Lower lobe of right lung (tissue), 2 donors: ENCODE data around the gene KDM4F. TPM values are rescaled to one million over a fixed set of nuclear protein-coding genes. Genes with fewer than 3 reads are reported as not detected.

ENCODE experiments used
- ATAC-seq, 2 donors: fragments of 200-7000 bp; cut with Tn5 transposase; one replicate each; pipeline ENCODE4 v1.9.1; 2020 to 2022; ENCODE audit warnings: mild to moderate bottlenecking in 2 of 2, moderate library complexity in 2 of 2
- DNase-seq: peaks from one replicate; pipeline ENCODE4 v3.0.0-alpha.2; 2020
- H3K27ac ChIP-seq: fragments of 200-600 bp; one replicate; pipeline ENCODE4 v1.8.0; 2022
- H3K27me3 ChIP-seq: fragments of 200-600 bp; one replicate; pipeline ENCODE4 v1.8.0; 2022; ENCODE audit warnings: low read depth
- H3K36me3 ChIP-seq: fragments of 200-600 bp; one replicate; pipeline ENCODE4 v1.8.0; 2022; ENCODE audit warnings: mild to moderate bottlenecking
- H3K4me1 ChIP-seq: fragments of 200-600 bp; one replicate; pipeline ENCODE4 v1.8.0; 2022
- H3K4me3 ChIP-seq: fragments of 200-600 bp; one replicate; pipeline ENCODE4 v1.8.0; 2022; ENCODE audit warnings: mild to moderate bottlenecking
- H3K9me3 ChIP-seq: fragments of 200-600 bp; one replicate; pipeline ENCODE4 v1.8.0; 2022
- intact Hi-C: fragments of 100-400 bp; cut with DNase I; formaldehyde crosslinking; loops from one replicate; pipeline ENCODE4 v1.11.0; 2022
- total RNA-seq: library from RNA; stranded (reverse); fragmentation: NEBNext Ultra II Directional; extraction: Animal tissue kit (Norgen Biotek cat#: 25700); gene quantifications from one replicate; pipeline ENCODE4 v1.2.1, GENCODE V29; 2021
- TF ChIP-seq, protein P1 (sequence below): fragments of 200-600 bp; IDR thresholded peaks from one replicate; pipeline ENCODE4 v1.8.0; 2022; ENCODE audit warnings: antibody characterized with exemption, mild to moderate bottlenecking
- donor health status: DM: no; HTN: yes; CAD: no; lungs with severe emphysema.

KDM4F gene
- total RNA-seq, 1 donor from 2014 or later: not detected

GRCh38 chr11:95042239-95042638, 7.0 kb upstream of the KDM4F start:
- no peak overlapping the region for H3K4me3 ChIP-seq
- intact Hi-C loops: no loop called here
- H3K36me3 ChIP-seq: no peaks in the 10 kb centered on the region
- H3K9me3 ChIP-seq: no peaks in the 10 kb centered on the region
- no peak for DNase-seq
- no peak overlapping the region for H3K27ac ChIP-seq
- TF ChIP-seq, protein P1, sequence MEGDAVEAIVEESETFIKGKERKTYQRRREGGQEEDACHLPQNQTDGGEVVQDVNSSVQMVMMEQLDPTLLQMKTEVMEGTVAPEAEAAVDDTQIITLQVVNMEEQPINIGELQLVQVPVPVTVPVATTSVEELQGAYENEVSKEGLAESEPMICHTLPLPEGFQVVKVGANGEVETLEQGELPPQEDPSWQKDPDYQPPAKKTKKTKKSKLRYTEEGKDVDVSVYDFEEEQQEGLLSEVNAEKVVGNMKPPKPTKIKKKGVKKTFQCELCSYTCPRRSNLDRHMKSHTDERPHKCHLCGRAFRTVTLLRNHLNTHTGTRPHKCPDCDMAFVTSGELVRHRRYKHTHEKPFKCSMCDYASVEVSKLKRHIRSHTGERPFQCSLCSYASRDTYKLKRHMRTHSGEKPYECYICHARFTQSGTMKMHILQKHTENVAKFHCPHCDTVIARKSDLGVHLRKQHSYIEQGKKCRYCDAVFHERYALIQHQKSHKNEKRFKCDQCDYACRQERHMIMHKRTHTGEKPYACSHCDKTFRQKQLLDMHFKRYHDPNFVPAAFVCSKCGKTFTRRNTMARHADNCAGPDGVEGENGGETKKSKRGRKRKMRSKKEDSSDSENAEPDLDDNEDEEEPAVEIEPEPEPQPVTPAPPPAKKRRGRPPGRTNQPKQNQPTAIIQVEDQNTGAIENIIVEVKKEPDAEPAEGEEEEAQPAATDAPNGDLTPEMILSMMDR: no peak
- H3K4me1 ChIP-seq: no peaks in the 10 kb centered on the region
- peaks cover 7% of the 10 kb centered on the region for H3K27me3 ChIP-seq
- no peak for ATAC-seq

- no peak for DNase-seq
- TF ChIP-seq, protein P1: no peak
- Histone ChIP-seq H3K9me3 (no peaks in the 10 kb centered on the region), H3K4me1 (no peaks in the 10 kb centered on the region), H3K27ac (no peak overlapping the region), H3K36me3 (no peaks in the 10 kb centered on the region), H3K27me3 (peaks cover under 1% of the 10 kb centered on the region), H3K4me3 (no peak overlapping the region)
- intact Hi-C loops: no loop called here
- no peak for ATAC-seq
Measured at GRCh38 chr11:95042906-95043305, 6.3 kb upstream of the KDM4F start.

DNA sequence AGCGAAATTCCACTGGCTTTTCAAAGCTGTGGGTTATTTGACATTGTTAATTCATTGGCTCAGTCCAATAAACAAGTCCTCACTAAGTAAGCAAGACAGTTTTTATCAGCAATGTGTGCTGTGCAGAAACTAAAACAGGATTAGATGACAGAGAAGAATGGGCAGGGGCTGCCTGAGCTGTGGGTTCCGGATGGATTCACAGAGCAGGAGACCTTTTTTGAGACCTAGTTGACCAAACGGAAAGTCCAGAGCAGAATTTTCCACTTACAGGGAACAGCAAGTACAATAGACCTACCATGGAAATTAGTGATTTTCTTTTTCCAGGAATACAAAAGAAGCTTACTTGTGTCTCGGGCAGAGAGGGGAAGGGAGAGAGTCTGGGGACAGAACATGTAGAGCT, 5.2 kb upstream of the KDM4F start:
- H3K27me3 ChIP-seq: no peaks in the 10 kb centered on the region
- no peaks in the 10 kb centered on the region for H3K36me3 ChIP-seq
- TF ChIP-seq, protein P1: no peak
- no peak for ATAC-seq
- no peak overlapping the region for H3K4me3 ChIP-seq
- no peak overlapping the region for H3K27ac ChIP-seq
- intact Hi-C loops: no loop called here
- no peaks in the 10 kb centered on the region for H3K4me1 ChIP-seq
- DNase-seq: no peak
- no peaks in the 10 kb centered on the region for H3K9me3 ChIP-seq

DNA sequence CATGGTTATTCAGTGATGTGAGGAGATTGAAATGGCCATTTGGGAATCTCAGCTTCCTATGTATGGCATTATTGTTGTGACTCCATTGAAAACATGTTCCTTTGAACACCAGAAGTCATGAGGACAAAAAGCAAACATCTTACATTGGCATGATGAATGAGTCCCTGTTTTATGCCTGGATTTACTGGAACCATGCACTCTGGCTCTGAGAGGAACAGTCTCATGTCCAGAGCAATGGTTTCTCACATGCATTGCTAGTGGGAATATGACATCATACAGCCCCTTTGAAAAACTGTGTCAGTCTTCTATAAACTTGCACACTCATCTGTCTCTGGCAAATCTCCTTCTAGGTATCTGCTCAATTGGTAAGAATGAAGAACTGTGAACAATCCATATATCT, 3.4 kb upstream of the KDM4F start:
- H3K4me3 ChIP-seq: no peak overlapping the region
- TF ChIP-seq, protein P1: no peak
- intact Hi-C loops: no loop called here
- H3K27me3 ChIP-seq: peaks cover 7% of the 10 kb centered on the region
- no peaks in the 10 kb centered on the region for H3K9me3 ChIP-seq
- DNase-seq (no peak), ATAC-seq (no peak)
- H3K27ac ChIP-seq: no peak overlapping the region
- no peaks in the 10 kb centered on the region for H3K4me1 ChIP-seq
- no peaks in the 10 kb centered on the region for H3K36me3 ChIP-seq

DNA sequence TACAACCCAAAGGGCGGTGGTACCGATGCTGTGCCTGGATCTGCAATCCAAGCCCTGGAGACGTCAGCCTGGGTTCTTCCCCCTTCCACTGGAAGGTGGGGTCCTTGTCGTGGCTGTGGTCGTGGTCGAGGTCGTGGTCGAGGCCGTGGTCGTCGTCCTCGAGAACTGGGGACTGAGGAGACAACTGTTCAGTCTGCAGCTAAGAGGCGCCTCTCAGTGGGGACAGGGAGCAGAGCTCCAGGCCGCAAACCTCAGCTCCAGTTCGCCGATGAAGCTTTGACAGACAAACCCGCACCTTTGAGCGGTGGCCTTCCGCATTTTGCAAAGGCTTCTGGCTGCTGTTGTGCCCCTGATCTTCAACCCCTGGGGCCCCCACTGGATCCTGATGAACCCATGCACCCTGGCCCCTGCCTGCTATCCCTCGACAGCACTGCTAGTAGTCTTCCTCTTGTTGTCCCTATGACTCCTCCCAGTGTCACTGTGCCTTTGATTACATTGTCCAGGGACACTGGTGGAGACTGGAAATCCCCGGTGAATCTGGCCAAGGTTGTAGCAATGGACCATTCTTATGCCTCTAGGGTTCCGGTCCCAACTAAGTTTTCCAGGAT, 1.5 kb downstream of the KDM4F start:
- TF ChIP-seq, protein P1: no peak
- Histone ChIP-seq H3K4me1 (no peaks in the 10 kb centered on the region), H3K27me3 (peaks cover 9% of the 10 kb centered on the region), H3K4me3 (no peak overlapping the region), H3K27ac (no peak overlapping the region), H3K36me3 (no peaks in the 10 kb centered on the region), H3K9me3 (no peaks in the 10 kb centered on the region)
- no peak for DNase-seq
- intact Hi-C loops: no loop called here
- ATAC-seq: no peak
